HL-60 (cell line): ENCODE results near the gene MSX1.

Source experiments
- DNase-seq, 2 experiments: peaks; one replicate each; pipeline ENCODE4 v3.0.0-alpha.2; 2010 to 2020; ENCODE audit warnings: low read depth in 1 of 2, low spot score in 1 of 2
- H3K27ac ChIP-seq: fragments of 250-450 bp; sonication (Bioruptor Pico); replicated peaks from 2 replicates; pipeline ENCODE4 v1.5.1; 2020; ENCODE audit warnings: mild to moderate bottlenecking, moderate library complexity
- H3K27me3 ChIP-seq: fragments of 250-450 bp; sonication (Bioruptor Pico); 2 replicates; pipeline ENCODE4 v1.5.1; 2021; ENCODE audit warnings: mild to moderate bottlenecking, moderate library complexity; ENCODE audit not compliant: insufficient read depth, poor library complexity, severe bottlenecking
- H3K4me3 ChIP-seq: replicated peaks from 2 replicates; pipeline ENCODE4 v1.5.1; 2011; ENCODE audit warnings: mild to moderate bottlenecking, control low read depth, low read length; ENCODE audit not compliant: insufficient read depth
- CTCF ChIP-seq: IDR thresholded peaks from one replicate; pipeline ENCODE4 v1.5.1; 2011; ENCODE audit warnings: low read length, control low read depth, inconsistent platforms; ENCODE audit not compliant: insufficient read depth
- GABPA ChIP-seq: IDR thresholded peaks from 2 replicates; pipeline ENCODE4 v1.6.1; 2012; ENCODE audit warnings: low read depth
- POLR2AphosphoS5 ChIP-seq: IDR thresholded peaks from 2 replicates; pipeline ENCODE4 v1.6.1; 2012; ENCODE audit warnings: low read depth
- REST ChIP-seq: IDR thresholded peaks from 2 replicates; pipeline ENCODE4 v1.6.1; 2012; ENCODE audit warnings: low read depth; ENCODE audit not compliant: insufficient replicate concordance
- SPI1 ChIP-seq: IDR thresholded peaks from 2 replicates; pipeline ENCODE4 v1.6.1; 2012; ENCODE audit warnings: low read depth, mild to moderate bottlenecking, borderline replicate concordance

MSX1 gene

GRCh38 chr4:4856071-4857000 lies 3.1 kb upstream of the MSX1 start:
- no peak overlapping the region for H3K27ac ChIP-seq
- DNase-seq, result no peak
- H3K27me3 ChIP-seq, result peaks cover 81% of the 10 kb centered on the region
- no peak for TF ChIP-seq REST
- no peak for TF ChIP-seq CTCF
- TF ChIP-seq POLR2AphosphoS5, result no peak
- TF ChIP-seq SPI1, result no peak
- no peak for TF ChIP-seq GABPA
- H3K4me3 ChIP-seq, result no peak overlapping the region

GRCh38 chr4:4857001-4857808 lies 2.3 kb upstream of the MSX1 start:
- Histone ChIP-seq H3K4me3 (no peak overlapping the region), H3K27me3 (peaks cover 82% of the 10 kb centered on the region), H3K27ac (no peak overlapping the region)
- TF ChIP-seq GABPA, result no peak
- TF ChIP-seq CTCF, result no peak
- no peak for TF ChIP-seq SPI1
- no peak for TF ChIP-seq POLR2AphosphoS5
- TF ChIP-seq REST, result no peak
- no peak for DNase-seq

- TF ChIP-seq SPI1 (no peak), REST (no peak)
- Histone ChIP-seq H3K4me3 (no peak overlapping the region), H3K27me3 (peaks cover 82% of the 10 kb centered on the region), H3K27ac (no peak overlapping the region)
- DNase-seq, result no peak
These were observed 1.5 kb upstream of the MSX1 start for GRCh38 chr4:4857809-4858508.
